Fibroblast of lung (primary cell): Measurements from ENCODE around the gene TPPP3. TPM values are rescaled to one million over a fixed set of nuclear protein-coding genes. Genes with fewer than 3 reads are reported as not detected.

Experiments
- DNase-seq, 2 donors: peaks; one replicate each; pipeline versions ENCODE4 v3.0.0 to v3.0.0-alpha.2; 2010; ENCODE audit warnings: low read depth in 2 of 2
- H2AFZ ChIP-seq: 2 replicates; pipeline ENCODE4 v1.5.1; 2012; ENCODE audit warnings: low read length, control low read depth, inconsistent platforms
- H3K27ac ChIP-seq: 2 replicates; pipeline ENCODE4 v1.5.1; 2011; ENCODE audit warnings: low read length, control low read depth; ENCODE audit not compliant: insufficient read depth
- H3K27me3 ChIP-seq: 2 replicates; pipeline ENCODE4 v1.5.1; 2011; ENCODE audit warnings: mild to moderate bottlenecking, low read length; ENCODE audit not compliant: control insufficient read depth, insufficient read depth
- H3K36me3 ChIP-seq: 2 replicates; pipeline ENCODE4 v1.5.1; 2011; ENCODE audit warnings: low read length; ENCODE audit not compliant: control insufficient read depth, insufficient read depth
- H3K4me1 ChIP-seq: 2 replicates; pipeline ENCODE4 v1.5.1; 2011; ENCODE audit warnings: low read length; ENCODE audit not compliant: control insufficient read depth, insufficient read depth; ENCODE audit errors: extremely low read depth
- H3K4me2 ChIP-seq: 2 replicates; pipeline ENCODE4 v1.5.1; 2011; ENCODE audit warnings: low read length, control low read depth; ENCODE audit not compliant: insufficient read depth; ENCODE audit errors: extremely low read depth
- H3K4me3 ChIP-seq, 4 experiments: fragments of 200-600 bp in 1 of 4; sonication (generic) in 1 of 4; replicated peaks in 1 of 4; 2 replicates each; pipeline ENCODE4 v1.5.1; 2011 to 2016; ENCODE audit warnings: low read length in 4 of 4, low read depth in 3 of 4, mild to moderate bottlenecking in 3 of 4, control low read depth in 2 of 4, inconsistent platforms in 1 of 4, mixed read lengths in 1 of 4; ENCODE audit not compliant: insufficient read depth in 1 of 4; ENCODE audit errors: control extremely low read depth in 1 of 4
- H3K79me2 ChIP-seq: 2 replicates; pipeline ENCODE4 v1.5.1; 2012; ENCODE audit warnings: mild to moderate bottlenecking, low read length, inconsistent platforms; ENCODE audit not compliant: control insufficient read depth, insufficient read depth
- H3K9ac ChIP-seq: 2 replicates; pipeline ENCODE4 v1.5.1; 2011; ENCODE audit warnings: mild to moderate bottlenecking, low read length, control low read depth; ENCODE audit not compliant: insufficient read depth
- H3K9me3 ChIP-seq: 2 replicates; pipeline ENCODE4 v1.5.1; 2012; ENCODE audit warnings: low read depth, low read length; ENCODE audit not compliant: control insufficient read depth, insufficient read depth
- H4K20me1 ChIP-seq: 2 replicates; pipeline ENCODE4 v1.5.1; 2011; ENCODE audit warnings: low read length; ENCODE audit not compliant: control insufficient read depth, insufficient read depth; ENCODE audit errors: extremely low read depth
- EZH2 ChIP-seq: IDR thresholded peaks from 2 replicates; pipeline ENCODE4 v1.5.1; 2012; ENCODE audit warnings: low read length, control low read depth, mild to moderate bottlenecking; ENCODE audit errors: missing control alignments
- polyA plus RNA-seq, 2 donors: library from polyadenylated mRNA; depleted of rRNA in 1 of 2; stranded (reverse) in 1 of 2; unstranded in 1 of 2; fragments of >200 nt; gene quantifications; 2 replicates each; pipeline ENCODE4 v1.2.1, GENCODE V29; 2011 to 2012; ENCODE audit warnings: missing spikeins in 1 of 2
- total RNA-seq: library from RNA; depleted of rRNA; stranded (reverse); fragments of >200 nt; gene quantifications from 2 replicates; pipeline ENCODE4 v1.2.1, GENCODE V29; 2014
- TF ChIP-seq, protein P1 (sequence below), 2 donors: IDR thresholded peaks in 1 of 2; conservative IDR thresholded peaks in 1 of 2; 1 replicate in 1 of 2; 2 replicates in 1 of 2; pipeline ENCODE4 v1.5.1; 2011 to 2012; ENCODE audit warnings: low read length in 2 of 2, control low read depth in 1 of 2, inconsistent platforms in 1 of 2, low read depth in 1 of 2, mild to moderate bottlenecking in 1 of 2

Gene TPPP3
- total and polyA plus RNA-seq, 2 donors (not counting 1 experiment from before 2014, with no cell fraction given) = 2.9 to 3.8 TPM

DNA sequence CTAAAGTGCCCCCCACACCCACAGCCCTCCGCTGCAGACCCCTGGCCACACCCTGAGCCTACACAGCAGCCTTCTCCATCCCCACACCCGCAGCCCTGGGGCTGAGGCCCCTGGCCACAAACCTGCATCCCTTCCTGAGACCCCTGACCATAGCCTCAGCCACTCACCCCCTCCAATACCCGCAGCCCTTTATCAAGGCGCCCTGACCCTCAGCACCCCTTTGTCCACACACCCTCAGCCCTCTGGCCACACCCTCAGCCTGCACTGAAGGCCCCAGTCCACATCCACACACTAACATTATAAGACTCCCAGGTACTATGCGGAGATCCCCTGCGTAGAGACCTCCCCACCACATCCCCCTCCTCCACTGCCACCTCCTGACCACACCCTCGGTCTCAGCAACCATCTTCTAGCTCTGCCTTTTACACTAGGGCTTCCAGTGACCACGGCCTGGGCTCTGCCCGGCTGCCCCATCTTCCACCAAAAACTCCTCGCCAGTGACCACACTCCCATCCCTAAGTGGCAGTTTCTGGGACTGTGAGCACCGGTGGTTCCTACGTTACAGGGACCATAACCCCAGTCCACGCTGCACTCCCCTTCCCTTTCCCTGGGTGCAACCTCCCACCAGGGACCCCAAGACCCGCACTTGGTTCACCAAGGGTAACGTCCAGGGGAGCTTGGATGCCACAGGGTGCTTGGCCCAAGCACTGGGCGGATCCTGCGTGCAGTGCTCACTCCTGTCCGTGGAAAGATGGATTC lies 818 bp downstream of the TPPP3 start:
- Histone ChIP-seq H3K4me1 (peaks cover 19% of the 10 kb centered on the region), H3K9me3 (no peaks in the 10 kb centered on the region), H3K4me3 (peak overlapping the region; percentile 24 to 51 (median 32)), H3K27ac (peak overlapping the region; percentile 34), H3K36me3 (no peaks in the 10 kb centered on the region), H4K20me1 (no peaks in the 10 kb centered on the region), H3K4me2 (peak overlapping the region; percentile 81), H3K9ac (peak overlapping the region; percentile 48), H3K27me3 (peaks cover 6% of the 10 kb centered on the region), H2AFZ (no peak overlapping the region), H3K79me2 (no peaks in the 10 kb centered on the region)
- peak; percentile 21 for TF ChIP-seq EZH2
- TF ChIP-seq, protein P1, sequence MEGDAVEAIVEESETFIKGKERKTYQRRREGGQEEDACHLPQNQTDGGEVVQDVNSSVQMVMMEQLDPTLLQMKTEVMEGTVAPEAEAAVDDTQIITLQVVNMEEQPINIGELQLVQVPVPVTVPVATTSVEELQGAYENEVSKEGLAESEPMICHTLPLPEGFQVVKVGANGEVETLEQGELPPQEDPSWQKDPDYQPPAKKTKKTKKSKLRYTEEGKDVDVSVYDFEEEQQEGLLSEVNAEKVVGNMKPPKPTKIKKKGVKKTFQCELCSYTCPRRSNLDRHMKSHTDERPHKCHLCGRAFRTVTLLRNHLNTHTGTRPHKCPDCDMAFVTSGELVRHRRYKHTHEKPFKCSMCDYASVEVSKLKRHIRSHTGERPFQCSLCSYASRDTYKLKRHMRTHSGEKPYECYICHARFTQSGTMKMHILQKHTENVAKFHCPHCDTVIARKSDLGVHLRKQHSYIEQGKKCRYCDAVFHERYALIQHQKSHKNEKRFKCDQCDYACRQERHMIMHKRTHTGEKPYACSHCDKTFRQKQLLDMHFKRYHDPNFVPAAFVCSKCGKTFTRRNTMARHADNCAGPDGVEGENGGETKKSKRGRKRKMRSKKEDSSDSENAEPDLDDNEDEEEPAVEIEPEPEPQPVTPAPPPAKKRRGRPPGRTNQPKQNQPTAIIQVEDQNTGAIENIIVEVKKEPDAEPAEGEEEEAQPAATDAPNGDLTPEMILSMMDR (conservative IDR thresholded peaks at IDR 0.05 in 1 of 2, IDR thresholded peaks at IDR 0.05 in 1 of 2; ENCODE audit: low read depth in 1 of 2, low read length in 2 of 2) = no peak
- no peak for DNase-seq

DNA sequence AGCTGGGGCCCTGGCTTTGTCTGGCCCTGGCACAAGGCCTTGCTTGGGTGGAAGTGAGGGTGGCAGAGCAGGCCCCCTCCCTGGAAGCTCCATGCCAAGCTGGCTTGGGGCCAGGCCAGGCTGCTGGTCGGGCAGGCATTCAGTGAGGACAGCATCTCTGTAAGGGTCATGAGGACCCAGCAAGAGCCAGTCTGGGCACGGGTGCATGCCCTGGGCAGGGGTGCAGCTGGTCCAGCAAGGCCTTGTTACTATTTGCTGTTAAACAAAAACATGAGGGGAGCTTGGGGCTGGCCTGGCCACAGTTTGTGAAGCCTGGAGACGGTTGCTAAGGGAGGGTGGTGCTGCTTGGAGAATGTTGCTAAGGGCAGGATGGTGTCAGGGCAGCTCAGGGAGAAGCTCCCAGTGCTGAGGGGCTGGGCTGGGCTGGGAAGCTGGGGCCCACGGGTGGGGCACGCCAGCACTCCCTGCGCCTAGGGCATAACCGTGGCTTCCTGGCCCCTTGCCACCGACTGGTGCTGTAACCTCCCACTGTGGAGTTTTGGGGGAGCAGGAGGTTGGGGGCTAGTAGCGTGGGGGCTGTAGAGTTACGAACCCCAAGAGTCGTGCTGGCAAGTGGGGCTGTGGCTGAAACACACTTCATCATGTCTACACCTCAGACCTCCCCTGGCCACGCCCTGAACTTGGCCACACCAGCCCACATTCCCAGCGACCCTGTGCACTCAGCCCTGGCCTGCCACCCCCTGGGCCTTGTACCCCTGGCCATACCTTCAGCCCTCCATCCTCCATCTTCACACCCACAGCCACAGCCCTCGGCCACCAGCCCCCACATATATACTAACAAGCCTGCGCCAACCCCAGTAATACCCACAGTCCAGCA lies 1.6 kb downstream of the TPPP3 start:
- Histone ChIP-seq H3K27ac (no peak overlapping the region), H3K4me3 (no peak overlapping the region), H3K36me3 (no peaks in the 10 kb centered on the region)

More for the DNA sequence above, 1.6 kb downstream of the TPPP3 start:
- Histone ChIP-seq H3K4me1 (peaks cover 16% of the 10 kb centered on the region), H2AFZ (no peak overlapping the region), H3K27me3 (peaks cover 11% of the 10 kb centered on the region), H3K4me2 (no peak overlapping the region), H3K9ac (no peak overlapping the region), H4K20me1 (no peaks in the 10 kb centered on the region), H3K79me2 (no peaks in the 10 kb centered on the region), H3K9me3 (no peaks in the 10 kb centered on the region)
- DNase-seq = no peak
- no peak for TF ChIP-seq EZH2
- TF ChIP-seq, protein P1 (conservative IDR thresholded peaks at IDR 0.05 in 1 of 2, IDR thresholded peaks at IDR 0.05 in 1 of 2; ENCODE audit: low read depth in 1 of 2, low read length in 2 of 2) = no peak
